Caco-2 (cell line): ENCODE measurements around the gene SH3YL1. TPM values are rescaled to one million over a fixed set of nuclear protein-coding genes. Genes with fewer than 3 reads are reported as not detected.

Experiments
- BruUV-seq: library from RNA; stranded (reverse); fragments of 400-500 nt; replicated peaks from 2 replicates; lab custom pipeline; 2021; lab: Mats Ljungman, UMichigan
- CTCF ChIA-PET: fragments of 300-600 bp; sonication (Branson Sonifier 250); formaldehyde crosslinking; loops from one replicate; lab custom pipeline; 2022; ENCODE audit warnings: antibody characterized with exemption; lab: Charles Lee
- POLR2A ChIA-PET: fragments of 300-600 bp; sonication (Branson Sonifier 250); formaldehyde crosslinking; loops from one replicate; lab custom pipeline; 2022; ENCODE audit warnings: antibody characterized with exemption; lab: Charles Lee
- DNase-seq, 2 experiments: peaks; one replicate each; pipeline versions ENCODE4 v3.0.0 to v3.0.0-alpha.2; 2020 to 2022
- H3K27me3 ChIP-seq: replicated peaks from 2 replicates; pipeline ENCODE4 v1.6.0; 2011; ENCODE audit warnings: low read length; ENCODE audit not compliant: control insufficient read depth, insufficient read depth
- H3K36me3 ChIP-seq: 2 replicates; pipeline ENCODE4 v1.5.1; 2011; ENCODE audit warnings: low read length; ENCODE audit not compliant: control insufficient read depth, insufficient read depth
- H3K4me1 ChIP-seq: fragments of 250-450 bp; sonication (Bioruptor Pico); 2 replicates; pipeline ENCODE4 v1.5.1; 2020; ENCODE audit warnings: mild to moderate bottlenecking
- H3K4me3 ChIP-seq: 2 replicates; pipeline ENCODE4 v1.5.1; 2011; ENCODE audit warnings: low read depth, mild to moderate bottlenecking, control low read depth, low read length
- H3K9me3 ChIP-seq: fragments of 250-450 bp; sonication (Bioruptor Pico); 2 replicates; pipeline ENCODE4 v1.5.1; 2020; ENCODE audit warnings: mild to moderate bottlenecking, moderate library complexity
- H3K27ac Mint-ChIP-seq: one replicate; pipeline ENCODE4 v1.8.0; 2022; ENCODE audit warnings: mixed read lengths; ENCODE audit not compliant: unreplicated experiment
- H3K27me3 Mint-ChIP-seq: one replicate; pipeline ENCODE4 v1.8.0; 2022; ENCODE audit warnings: mixed read lengths; ENCODE audit not compliant: insufficient read depth, unreplicated experiment
- H3K36me3 Mint-ChIP-seq: one replicate; pipeline ENCODE4 v1.8.0; 2022; ENCODE audit warnings: mild to moderate bottlenecking, mixed read lengths; ENCODE audit not compliant: insufficient read depth, unreplicated experiment
- H3K4me1 Mint-ChIP-seq: one replicate; pipeline ENCODE4 v1.8.0; 2022; ENCODE audit warnings: low read depth, mixed read lengths; ENCODE audit not compliant: unreplicated experiment
- H3K4me3 Mint-ChIP-seq: one replicate; pipeline ENCODE4 v1.8.0; 2022; ENCODE audit warnings: mild to moderate bottlenecking, moderate library complexity, mixed read lengths; ENCODE audit not compliant: unreplicated experiment
- H3K9me3 Mint-ChIP-seq: one replicate; pipeline ENCODE4 v1.8.0; 2022; ENCODE audit warnings: mixed read lengths; ENCODE audit not compliant: unreplicated experiment
- CTCF ChIP-seq, 2 experiments: fragments of 200-600 bp in 1 of 2; IDR thresholded peaks; 1 replicate in 1 of 2; 2 replicates in 1 of 2; pipeline versions ENCODE4 v1.5.1 to v1.8.0; 2011 to 2022; ENCODE audit warnings: antibody characterized with exemption in 1 of 2, control low read depth in 1 of 2, inconsistent platforms in 1 of 2, low read depth in 1 of 2, low read length in 1 of 2, mild to moderate bottlenecking in 1 of 2, moderate library complexity in 1 of 2; ENCODE audit not compliant: insufficient read depth in 1 of 2, severe bottlenecking in 1 of 2, unreplicated experiment in 1 of 2
- intact Hi-C: fragments of 100-400 bp; cut with micrococcal nuclease; formaldehyde crosslinking; loops from one replicate; pipeline ENCODE4 v1.10.0; 2022; ENCODE audit not compliant: unreplicated experiment
- total RNA-seq: library from RNA; stranded (reverse); gene quantifications from 2 replicates; pipeline ENCODE4 v1.2.3, GENCODE V29; 2022

Gene SH3YL1
- total RNA-seq, 1 experiment from 2014 or later, result 76.0 TPM

- Histone ChIP-seq H3K36me3 (no peaks in the 10 kb centered on the region), H3K4me3 (no peak overlapping the region), H3K27me3 (no peaks in the 10 kb centered on the region), H3K9me3 (no peaks in the 10 kb centered on the region), H3K4me1 (no peaks in the 10 kb centered on the region)
- H3K4me1 Mint-ChIP-seq, result no peaks in the 10 kb centered on the region
- H3K4me3 Mint-ChIP-seq, result no peak overlapping the region
- ChIA-PET CTCF (interaction anchor here (0.6 kb wide), 1 partner anchor 47 kb away, joined by 3 read pairs; no protein-coding TSS in a partner anchor), POLR2A (interaction anchor here (0.6 kb wide), 1 partner anchor 27 kb away, joined by 3 read pairs; the partner anchor contains the start of gene ACP1)
- no peak overlapping the region for H3K27ac Mint-ChIP-seq
- intact Hi-C loops, result no loop called here
- no TSS peak for BruUV-seq
- DNase-seq, result no peak
- peaks cover 22% of the 10 kb centered on the region for H3K36me3 Mint-ChIP-seq
- no peaks in the 10 kb centered on the region for H3K27me3 Mint-ChIP-seq
- H3K9me3 Mint-ChIP-seq, result no peaks in the 10 kb centered on the region
- TF ChIP-seq CTCF (IDR thresholded peaks at IDR 0.05; ENCODE audit: insufficient read depth in 1 of 2, low read depth in 1 of 2, low read length in 1 of 2, severe bottlenecking in 1 of 2, unreplicated experiment in 1 of 2), result no peak
These were observed 26.0 kb downstream of the SH3YL1 start for GRCh38 chr2:237878-238277.

- no peak overlapping the region for H3K4me3 Mint-ChIP-seq
- H3K27me3 Mint-ChIP-seq, result no peaks in the 10 kb centered on the region
- no peak for DNase-seq
- peaks cover 21% of the 10 kb centered on the region for H3K36me3 Mint-ChIP-seq
- intact Hi-C loops, result no loop called here
- Histone ChIP-seq H3K4me3 (no peak overlapping the region), H3K4me1 (no peaks in the 10 kb centered on the region), H3K27me3 (no peaks in the 10 kb centered on the region), H3K9me3 (no peaks in the 10 kb centered on the region), H3K36me3 (no peaks in the 10 kb centered on the region)
- no peak overlapping the region for H3K27ac Mint-ChIP-seq
- TF ChIP-seq CTCF (IDR thresholded peaks at IDR 0.05; ENCODE audit: insufficient read depth in 1 of 2, low read depth in 1 of 2, low read length in 1 of 2, severe bottlenecking in 1 of 2, unreplicated experiment in 1 of 2), result no peak
- H3K9me3 Mint-ChIP-seq, result no peaks in the 10 kb centered on the region
- CTCF ChIA-PET, result no interaction called here
- POLR2A ChIA-PET, result no interaction called here
- BruUV-seq, result no TSS peak
- no peaks in the 10 kb centered on the region for H3K4me1 Mint-ChIP-seq
These were observed 26.8 kb downstream of the SH3YL1 start for GRCh38 chr2:236993-237539.

- H3K4me3 Mint-ChIP-seq, result no peak overlapping the region
- H3K9me3 Mint-ChIP-seq, result no peaks in the 10 kb centered on the region
- BruUV-seq, result no TSS peak
- H3K27me3 Mint-ChIP-seq, result no peaks in the 10 kb centered on the region
- TF ChIP-seq CTCF (IDR thresholded peaks at IDR 0.05; ENCODE audit: insufficient read depth in 1 of 2, low read depth in 1 of 2, low read length in 1 of 2, severe bottlenecking in 1 of 2, unreplicated experiment in 1 of 2), result no peak
- H3K4me1 Mint-ChIP-seq, result no peaks in the 10 kb centered on the region
- peaks cover 21% of the 10 kb centered on the region for H3K36me3 Mint-ChIP-seq
- H3K27ac Mint-ChIP-seq, result no peak overlapping the region
- Histone ChIP-seq H3K36me3 (no peaks in the 10 kb centered on the region; the same call in 1 of the 2 replicates), H3K27me3 (no peaks in the 10 kb centered on the region), H3K4me1 (no peaks in the 10 kb centered on the region), H3K9me3 (no peaks in the 10 kb centered on the region), H3K4me3 (no peak overlapping the region)
- ChIA-PET POLR2A (no interaction called here), CTCF (no interaction called here)
- DNase-seq, result no peak
- intact Hi-C loops, result no loop called here
These were observed 29.4 kb downstream of the SH3YL1 start for GRCh38 chr2:234421-234820.
